ENCODE measurements around the gene MLF2. TPM values are rescaled to one million over a fixed set of nuclear protein-coding genes. Genes with fewer than 3 reads are reported as not detected.

The MLF2 gene
- total and polyA plus RNA-seq, 2 of the 13 experiments (the other 11 are each of a cell fraction or from before 2014, with no cell fraction given), result 88.1 to 167 TPM

- FAIRE-seq (no peak), DNase-seq (ENCODE audit: low spot score) (peak; percentile 49), ATAC-seq (peak; percentile 21)
- 30% methylated on average over 4 of the region's 4 CpGs for WGBS (ENCODE audit: low lambda C conversion rate)
- H3K27ac ChIP-seq (ENCODE audit: extremely low read length, insufficient read depth, low read length), result peak overlapping the region; percentile 0
- no peak overlapping the region for H3K9ac ChIP-seq (ENCODE audit: insufficient read depth, low read depth, low read length)
- H3K4me3 ChIP-seq (replicated peaks in 1 of 3; ENCODE audit: insufficient read depth in 1 of 3, low read depth in 2 of 3, low read length in 3 of 3), result no peak overlapping the region
- H4K20me1 ChIP-seq (ENCODE audit: insufficient read depth, low read length), result no peaks in the 10 kb centered on the region
- H3K36me3 ChIP-seq (replicated peaks in 1 of 2; ENCODE audit: control insufficient read depth in 1 of 2, insufficient read depth in 2 of 2, low read length in 2 of 2), result no peaks in the 10 kb centered on the region
- intact Hi-C loops (cut with micrococcal nuclease; ENCODE audit: unreplicated experiment), result no loop called here
- H3K4me2 ChIP-seq (ENCODE audit: low read depth, low read length), result peak overlapping the region; percentile 38
- H3K9me3 ChIP-seq (ENCODE audit: low read length), result no peaks in the 10 kb centered on the region
- CTCF ChIA-PET (ENCODE audit: low intra/inter-chr PET ratio, low total read pairs), result no interaction called here
- no peaks in the 10 kb centered on the region for H3K79me2 ChIP-seq (ENCODE audit: insufficient read depth, low read length)
- no peak overlapping the region for H2AFZ ChIP-seq (ENCODE audit: low read length)
- no peaks in the 10 kb centered on the region for H3K27me3 ChIP-seq (ENCODE audit: control insufficient read depth in 1 of 2, insufficient read depth in 2 of 2, low read length in 2 of 2)
- H3K4me1 ChIP-seq (ENCODE audit: insufficient read depth, low read length), result peaks cover 58% of the 10 kb centered on the region
- in situ Hi-C loops (cut with HindIII; ENCODE audit: extremely low pct_ligation_motif_present, low pct_unique_long_range_greater_than_20kb), result no loop called here
- POLR2A ChIA-PET, result interaction anchor here (1.1 kb wide), 1 partner anchor 32 kb away, joined by 3 read pairs; the partner anchor contains the start of gene P3H3
- BruUV-seq (replicated peaks), result no TSS peak
- TF ChIP-seq FOXA1 (IDR thresholded peaks at IDR 0.05), result no peak
- TF ChIP-seq FOXA1 (CRISPR knock-in tag; IDR thresholded peaks at IDR 0.05), result 0 out of 2 replicates have a peak, but pooled peaks have one; percentile 5
- TF ChIP-seq TCF7 (IDR thresholded peaks at IDR 0.05; ENCODE audit: low read depth), result 0 out of 2 replicates have a peak, but pooled peaks have one; percentile 13
- no peak for TF ChIP-seq ETV5 (CRISPR knock-in tag; IDR thresholded peaks at IDR 0.05; ENCODE audit: borderline replicate concordance)
- TF ChIP-seq, protein P1, sequence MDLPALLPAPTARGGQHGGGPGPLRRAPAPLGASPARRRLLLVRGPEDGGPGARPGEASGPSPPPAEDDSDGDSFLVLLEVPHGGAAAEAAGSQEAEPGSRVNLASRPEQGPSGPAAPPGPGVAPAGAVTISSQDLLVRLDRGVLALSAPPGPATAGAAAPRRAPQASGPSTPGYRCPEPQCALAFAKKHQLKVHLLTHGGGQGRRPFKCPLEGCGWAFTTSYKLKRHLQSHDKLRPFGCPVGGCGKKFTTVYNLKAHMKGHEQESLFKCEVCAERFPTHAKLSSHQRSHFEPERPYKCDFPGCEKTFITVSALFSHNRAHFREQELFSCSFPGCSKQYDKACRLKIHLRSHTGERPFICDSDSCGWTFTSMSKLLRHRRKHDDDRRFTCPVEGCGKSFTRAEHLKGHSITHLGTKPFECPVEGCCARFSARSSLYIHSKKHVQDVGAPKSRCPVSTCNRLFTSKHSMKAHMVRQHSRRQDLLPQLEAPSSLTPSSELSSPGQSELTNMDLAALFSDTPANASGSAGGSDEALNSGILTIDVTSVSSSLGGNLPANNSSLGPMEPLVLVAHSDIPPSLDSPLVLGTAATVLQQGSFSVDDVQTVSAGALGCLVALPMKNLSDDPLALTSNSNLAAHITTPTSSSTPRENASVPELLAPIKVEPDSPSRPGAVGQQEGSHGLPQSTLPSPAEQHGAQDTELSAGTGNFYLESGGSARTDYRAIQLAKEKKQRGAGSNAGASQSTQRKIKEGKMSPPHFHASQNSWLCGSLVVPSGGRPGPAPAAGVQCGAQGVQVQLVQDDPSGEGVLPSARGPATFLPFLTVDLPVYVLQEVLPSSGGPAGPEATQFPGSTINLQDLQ (CRISPR knock-in tag; IDR thresholded peaks at IDR 0.05), result no peak
- no peak for TF ChIP-seq ZBTB8A (CRISPR knock-in tag; IDR thresholded peaks at IDR 0.05; ENCODE audit: borderline replicate concordance, low read depth)
- no peak for TF ChIP-seq ZBTB37 (CRISPR knock-in tag; IDR thresholded peaks at IDR 0.05)
- TF ChIP-seq ZNF101 (CRISPR knock-in tag; IDR thresholded peaks at IDR 0.05; ENCODE audit: borderline replicate concordance, low read depth), result no peak
- TF ChIP-seq ATF5 (CRISPR knock-in tag; IDR thresholded peaks at IDR 0.05; ENCODE audit: low read depth), result no peak
- TF ChIP-seq ZNF318 (CRISPR knock-in tag; IDR thresholded peaks at IDR 0.05), result no peak
Observed at GRCh38 chr12:6796576-6796975, 43.6 kb upstream of the MLF2 start.
